ENCODE data around the gene TMEM187.
A peak's percentile ranks its signal among the peaks of the same experiment; 100 is the strongest.

TMEM187 gene

DNA sequence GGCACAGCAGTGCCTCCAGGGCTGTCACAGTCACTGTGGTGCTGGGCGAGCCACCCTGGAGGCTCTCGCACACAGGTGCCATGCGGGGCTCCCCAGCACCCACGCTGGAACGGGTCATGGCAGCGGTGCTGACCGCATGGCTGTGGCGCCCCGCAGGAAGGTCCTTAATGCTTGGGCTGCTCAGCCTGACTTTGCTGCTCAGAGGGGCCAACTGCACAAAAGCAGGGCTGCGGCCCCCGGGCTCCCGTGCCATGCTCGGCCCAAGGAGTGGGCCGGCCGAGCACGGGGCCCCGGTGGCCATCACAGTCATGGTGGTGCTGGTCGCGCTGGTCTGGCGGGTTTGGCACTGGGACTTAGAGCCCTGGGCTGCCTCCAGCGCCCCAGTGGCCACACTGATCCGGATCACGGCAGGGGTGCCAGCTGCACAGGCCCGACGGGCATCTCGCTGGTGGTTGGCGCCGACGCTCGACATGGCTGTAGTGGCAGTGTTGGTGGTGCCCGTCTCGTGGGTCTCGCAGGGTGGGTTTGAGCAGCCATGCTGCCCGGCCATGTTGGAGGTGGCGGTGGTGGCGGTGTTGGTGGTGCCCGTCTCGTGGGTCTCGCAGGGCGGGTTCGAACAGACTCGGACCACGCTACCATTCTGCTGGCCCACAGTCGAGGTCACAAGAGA, 17.9 kb upstream of the TMEM187 start:
- no peak for DNase-seq (ENCODE audit: low read depth in 2 of 2)

DNA sequence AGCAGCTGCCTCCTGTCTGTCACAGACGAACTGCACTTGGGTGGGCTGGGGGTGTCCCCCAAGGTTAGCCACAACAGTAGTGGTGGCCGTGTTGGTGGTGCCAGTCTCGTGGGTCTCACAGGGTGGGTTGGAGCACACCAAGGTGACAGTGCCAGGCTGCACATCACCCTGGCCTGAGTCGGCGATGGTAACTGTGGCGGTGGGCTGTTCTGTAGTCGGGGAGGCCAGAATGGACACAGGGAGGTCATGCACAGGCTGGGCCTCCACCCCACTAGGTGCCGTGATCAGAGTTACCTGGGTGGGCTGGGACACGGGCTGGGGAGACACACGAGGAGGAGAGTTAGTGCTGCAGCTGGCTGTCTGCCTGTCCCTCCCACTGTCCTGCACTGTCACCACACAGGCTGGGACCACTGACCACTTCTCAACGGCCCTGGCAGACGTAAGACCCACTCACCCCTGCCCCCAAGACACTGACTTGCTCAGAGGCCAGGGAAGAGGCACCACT, 17.3 kb upstream of the TMEM187 start:
- no peak for DNase-seq (ENCODE audit: low read depth in 2 of 2)

DNA sequence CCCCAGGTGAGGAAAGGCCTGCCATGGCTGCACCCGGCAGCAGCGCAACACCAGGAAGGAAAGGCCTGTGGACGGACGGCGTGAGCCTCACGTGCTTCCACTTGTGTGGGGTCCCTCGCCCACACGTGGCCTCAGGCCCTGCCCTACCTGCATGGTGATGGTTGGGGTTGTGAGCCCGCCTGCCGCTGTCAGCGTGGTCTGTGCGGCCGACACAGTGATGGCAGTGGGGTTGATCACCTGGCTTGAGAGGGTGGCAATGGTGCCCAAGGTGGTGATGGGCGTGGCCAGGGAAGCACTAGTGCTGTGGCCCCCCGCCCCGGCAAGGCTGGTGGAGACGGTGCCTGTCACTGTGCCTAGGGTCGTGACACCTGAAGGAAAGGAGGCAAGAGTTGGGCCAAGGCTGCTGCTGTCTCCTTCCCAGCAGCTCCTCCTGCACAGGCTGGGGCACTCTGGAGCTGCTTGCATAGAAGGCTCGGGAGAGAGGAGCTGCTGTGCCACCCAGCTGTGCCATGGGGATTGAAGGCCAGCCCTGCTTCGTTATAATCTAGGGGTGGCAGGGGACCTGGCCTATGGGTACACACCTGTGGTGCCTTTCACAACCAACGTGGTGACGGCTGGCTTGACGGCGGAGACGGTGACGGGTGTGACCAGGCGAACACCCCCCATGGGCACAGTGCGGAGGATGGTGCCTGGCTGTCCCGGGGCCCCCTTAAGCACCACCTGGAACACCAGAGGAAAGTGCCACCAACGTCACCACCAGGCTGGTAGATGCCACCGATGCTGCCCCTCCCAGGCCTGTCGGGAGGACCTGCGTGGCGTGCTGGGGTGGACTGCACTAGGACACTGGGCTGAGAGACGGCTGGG, 16.3 kb upstream of the TMEM187 start:
- DNase-seq (ENCODE audit: low read depth in 2 of 2): no peak

DNA sequence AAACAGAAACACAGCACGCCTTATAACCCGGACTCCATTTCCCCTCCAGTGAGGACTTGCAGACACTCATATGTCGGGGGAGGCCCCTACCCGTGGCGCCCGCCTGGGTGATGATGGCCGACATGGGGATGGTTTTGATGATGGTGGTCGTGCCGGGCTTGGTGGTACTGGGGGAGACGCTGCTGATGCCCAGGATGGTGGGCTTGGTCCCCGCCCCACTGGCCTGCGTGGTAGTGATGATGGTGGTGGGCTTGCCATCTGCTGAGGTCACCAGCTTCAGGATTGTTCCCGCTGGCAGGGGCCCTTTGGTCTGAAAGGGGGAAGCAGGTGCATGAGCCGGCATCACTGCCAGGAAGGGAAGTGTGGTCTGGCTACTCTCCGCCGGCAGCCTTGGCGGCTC, 15.3 kb upstream of the TMEM187 start:
- DNase-seq (ENCODE audit: low read depth in 2 of 2): no peak

DNA sequence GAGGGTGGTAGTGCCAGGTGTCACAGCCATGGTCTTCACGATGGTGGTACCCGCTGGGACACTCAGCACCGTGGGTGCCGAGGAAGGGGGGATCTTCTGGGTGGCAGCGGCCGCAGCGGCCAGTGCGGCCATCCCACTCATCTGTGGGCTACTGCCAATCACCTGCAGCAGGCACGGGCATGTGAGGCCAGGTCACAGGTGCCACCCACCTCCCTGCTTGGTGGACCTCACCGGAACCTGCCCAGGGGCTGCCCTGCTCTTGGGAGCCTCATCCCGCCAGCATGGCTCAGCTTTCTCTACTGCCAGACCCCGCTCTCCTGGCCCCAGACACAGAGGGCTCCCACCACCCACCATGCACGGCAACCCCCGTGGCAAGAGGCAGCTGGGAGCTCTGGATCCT, 13.9 kb upstream of the TMEM187 start:
- no peak for DNase-seq (ENCODE audit: low read depth in 2 of 2)

DNA sequence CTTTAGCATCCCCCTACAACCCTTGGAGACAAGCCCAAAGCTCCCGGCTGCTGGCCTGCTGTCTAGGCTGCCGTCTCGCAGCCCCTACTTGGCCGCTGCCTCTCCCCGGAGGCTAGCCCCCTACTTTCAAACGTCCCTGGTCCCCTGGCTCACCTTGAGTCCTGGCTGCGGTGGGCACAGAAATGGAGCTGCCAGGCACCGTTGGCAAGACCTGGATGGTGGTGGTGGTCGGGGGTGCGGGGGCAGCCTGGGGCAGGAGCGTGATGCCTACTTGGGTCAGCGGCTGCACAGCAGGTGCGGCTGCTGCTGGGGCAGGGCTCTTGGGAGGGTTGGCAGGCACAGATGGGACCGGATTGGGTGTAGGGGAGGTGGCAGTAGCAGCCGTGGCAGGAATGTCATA, 12.9 kb upstream of the TMEM187 start:
- DNase-seq (ENCODE audit: low read depth in 2 of 2): no peak

DNA sequence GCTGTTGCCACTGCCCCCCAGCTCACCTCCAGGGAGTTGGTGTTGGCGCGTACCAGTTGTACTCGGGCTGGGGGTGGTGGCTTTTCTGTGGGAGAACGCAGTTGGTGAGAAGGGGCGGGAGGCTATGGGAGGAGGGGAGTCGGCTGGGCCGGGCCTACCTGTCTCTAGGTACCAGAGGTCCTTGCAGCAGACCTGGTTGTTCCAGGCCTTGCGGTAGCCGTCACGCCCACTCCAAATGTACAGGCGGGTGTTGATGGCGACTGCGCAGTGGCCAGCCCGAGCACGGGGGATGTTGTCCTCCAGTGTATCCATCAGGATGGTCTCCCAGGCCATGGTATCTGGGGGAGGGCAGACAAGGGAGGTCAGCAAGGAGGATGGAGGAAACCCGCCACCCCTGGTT, 12.5 kb upstream of the TMEM187 start:
- no peak for DNase-seq (ENCODE audit: low read depth in 2 of 2)

DNA sequence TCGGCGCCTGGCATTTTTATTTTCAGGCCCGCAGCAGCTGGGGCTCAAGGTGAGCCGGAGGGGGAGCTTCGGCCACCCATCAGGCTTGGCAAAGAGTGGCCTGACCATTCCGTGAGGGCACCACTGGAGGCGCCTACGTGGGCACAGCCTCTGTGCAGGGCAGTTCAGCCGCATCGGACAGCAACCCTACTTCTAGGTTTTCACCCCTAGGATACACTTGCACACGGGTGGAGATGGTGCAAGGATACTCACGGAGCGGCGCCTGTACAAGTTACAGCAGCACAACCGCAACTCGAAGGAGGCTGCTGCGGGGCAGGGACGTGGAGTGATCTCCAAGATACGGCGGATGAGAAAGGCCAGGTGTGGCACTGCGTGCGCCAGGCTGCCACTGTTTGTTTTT, 11.8 kb upstream of the TMEM187 start:
- no peak for DNase-seq (ENCODE audit: low read depth in 2 of 2)

DNA sequence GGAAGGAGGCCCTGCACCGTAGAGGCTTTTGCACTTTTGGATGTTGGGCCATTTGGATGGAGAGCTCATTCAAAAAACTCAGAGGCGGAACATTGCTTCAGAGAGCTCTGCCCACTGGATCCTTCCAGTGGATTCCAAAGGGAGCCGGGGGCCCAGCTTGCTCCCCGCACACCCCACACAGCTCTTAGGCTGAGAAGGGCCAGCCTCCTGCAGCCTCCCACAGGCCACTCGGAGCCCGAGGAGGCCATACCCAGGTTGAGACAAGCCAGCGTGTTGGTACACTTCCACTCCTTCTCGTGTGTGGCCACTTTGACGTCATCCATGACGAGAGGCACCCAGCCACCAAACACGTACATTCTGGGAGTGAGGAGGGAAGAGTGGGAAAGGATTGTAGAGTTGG, 11.3 kb upstream of the TMEM187 start:
- no peak for DNase-seq (ENCODE audit: low read depth in 2 of 2)

DNA sequence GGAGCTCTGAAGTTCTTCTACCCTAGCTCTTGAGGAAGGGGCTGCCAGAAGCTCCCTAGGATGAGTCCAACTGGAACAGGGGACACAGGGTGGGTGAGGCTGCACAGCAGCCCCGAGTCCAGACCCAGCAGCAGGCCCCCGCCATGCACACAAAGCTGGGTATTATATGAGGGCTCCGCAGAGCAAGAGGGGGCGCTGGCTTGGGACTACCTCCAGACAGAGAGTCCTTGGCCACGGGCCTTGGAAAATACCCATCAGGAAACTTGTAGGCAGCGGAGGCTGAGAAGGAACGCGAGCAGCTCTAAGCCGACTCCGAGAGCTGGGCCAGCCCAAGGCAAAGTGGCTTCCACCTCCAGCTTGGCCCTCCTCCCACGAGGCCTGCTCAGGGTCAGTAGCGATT, 9.0 kb upstream of the TMEM187 start:
- no peak for DNase-seq (ENCODE audit: low read depth in 2 of 2)

DNA sequence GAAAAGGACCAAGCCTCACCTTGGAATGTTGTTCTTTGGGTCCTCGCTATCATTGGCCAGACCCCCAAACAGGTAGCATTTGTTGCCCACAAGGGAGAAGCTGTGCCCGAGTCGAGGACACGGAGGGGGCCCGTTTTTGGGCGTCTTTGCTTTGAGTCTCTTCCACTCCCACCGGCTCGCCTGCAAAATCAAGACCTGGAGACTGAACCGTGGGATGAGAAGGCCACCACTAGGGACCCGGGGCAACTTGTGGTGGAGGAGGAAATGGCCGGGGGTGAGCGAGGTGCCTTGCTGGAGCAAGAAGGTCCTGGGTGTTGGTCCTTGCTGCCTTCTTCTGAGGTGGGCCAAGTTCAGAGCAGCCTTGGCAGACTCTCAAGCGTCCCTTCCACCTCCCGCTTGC, 8.4 kb upstream of the TMEM187 start:
- DNase-seq (ENCODE audit: low read depth in 2 of 2): no peak

DNA sequence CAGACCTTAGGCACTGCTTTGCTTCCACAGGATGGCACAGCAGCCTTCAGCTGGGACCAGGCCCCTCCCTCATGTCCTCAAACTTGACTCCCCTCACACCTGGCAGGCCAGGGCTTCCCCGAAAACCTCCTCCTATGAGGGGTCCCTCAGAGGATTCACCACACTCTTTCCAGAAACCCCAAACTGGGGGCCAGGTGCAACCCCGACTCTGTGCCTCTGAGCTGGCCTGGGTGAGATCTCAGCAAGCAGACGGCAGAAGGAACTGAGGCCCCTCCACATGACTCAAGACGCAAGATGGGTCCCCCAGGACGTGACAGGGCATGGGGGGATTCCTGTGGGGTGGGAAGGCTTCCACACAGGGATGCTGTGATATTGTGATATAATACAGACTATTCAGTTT, 7.1 kb upstream of the TMEM187 start:
- DNase-seq (ENCODE audit: low read depth in 2 of 2): no peak

DNA sequence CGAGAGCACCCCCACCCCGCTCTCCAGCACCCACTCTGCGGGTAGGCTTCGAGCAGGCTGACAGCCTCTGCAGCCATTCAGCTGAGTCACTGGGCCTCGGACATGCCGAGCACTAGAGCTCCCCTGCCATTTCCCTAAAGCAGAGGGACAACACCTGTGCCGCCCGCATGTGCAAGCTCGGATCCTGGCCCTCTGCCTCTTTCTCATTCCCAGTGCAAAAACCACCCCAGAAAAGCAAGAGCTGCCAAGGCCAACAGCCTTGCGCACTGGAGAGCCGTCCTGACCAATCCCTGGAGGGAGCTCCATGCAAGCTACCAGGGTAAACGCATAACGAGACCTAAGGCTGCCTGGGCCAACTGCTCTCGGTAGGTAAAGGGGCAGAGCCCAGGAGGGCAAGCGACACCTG, 6.3 kb upstream of the TMEM187 start:
- DNase-seq (ENCODE audit: low read depth in 2 of 2): no peak

DNA sequence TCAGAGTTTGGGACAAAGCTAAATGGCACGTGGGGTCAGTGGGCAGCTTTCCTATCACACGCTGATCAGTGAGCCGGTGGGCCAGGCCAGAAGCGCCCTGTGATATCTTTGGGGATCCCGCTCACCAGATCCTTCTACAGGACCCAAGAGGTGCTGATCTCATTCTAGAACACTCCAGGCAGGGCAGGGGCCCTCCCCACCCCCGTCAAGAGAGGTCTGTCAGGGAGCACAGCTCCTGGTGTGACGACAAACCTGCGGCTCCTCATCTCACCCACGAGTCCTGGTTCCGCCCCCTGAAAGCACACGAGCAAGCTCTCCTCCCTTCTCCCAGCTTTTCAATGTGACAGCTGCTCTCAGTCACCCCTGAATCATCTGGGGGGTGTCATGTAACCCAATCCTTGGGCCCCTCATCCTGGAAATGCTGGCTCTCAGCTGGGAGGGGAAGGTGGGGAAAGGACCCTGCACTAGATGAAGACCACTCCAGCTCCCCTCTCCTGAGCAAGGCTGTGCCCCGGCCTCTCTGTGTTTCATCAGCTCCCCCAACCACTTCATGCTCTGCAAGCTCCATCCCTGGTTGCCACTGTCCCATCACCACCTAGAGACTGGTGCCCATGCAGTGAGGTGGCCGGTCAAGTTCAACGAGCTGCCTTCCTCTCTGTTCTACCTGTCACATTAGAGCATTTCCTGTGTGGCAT, 5.6 kb upstream of the TMEM187 start:
- DNase-seq (ENCODE audit: low read depth in 2 of 2): no peak

DNA sequence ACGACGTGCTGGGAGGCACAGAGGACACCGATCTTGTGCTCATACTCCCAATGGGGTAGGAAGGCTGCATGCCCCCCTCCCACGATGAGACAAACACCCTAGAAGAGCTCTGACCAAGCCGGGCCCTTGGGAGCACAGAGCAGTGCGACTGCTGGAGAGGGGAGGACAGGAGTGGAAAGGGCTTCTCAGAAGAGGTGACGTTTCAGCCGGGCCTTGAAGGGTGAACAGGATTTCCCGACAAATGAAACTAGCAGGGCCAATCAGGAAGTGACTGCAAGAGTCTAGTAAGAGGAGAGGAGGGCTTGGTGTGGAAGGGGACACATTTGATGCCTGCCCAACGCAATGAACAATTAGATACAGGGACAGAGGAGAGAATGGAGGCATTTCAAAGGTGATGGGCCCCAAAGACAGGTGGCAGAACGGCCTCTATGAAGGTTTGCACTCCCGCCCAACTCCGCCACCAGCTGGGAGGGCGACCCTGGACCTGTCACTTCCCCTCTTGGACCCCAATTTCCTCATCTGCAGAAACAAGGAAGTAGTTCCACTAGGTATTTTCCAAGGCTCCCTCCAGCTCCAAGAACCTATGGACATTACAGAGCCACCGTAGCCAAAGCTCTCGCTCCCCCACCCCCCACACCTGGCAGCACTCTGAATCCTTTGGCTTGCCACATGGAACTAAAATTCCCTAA, 4.9 kb upstream of the TMEM187 start:
- DNase-seq (ENCODE audit: low read depth in 2 of 2): no peak

DNA sequence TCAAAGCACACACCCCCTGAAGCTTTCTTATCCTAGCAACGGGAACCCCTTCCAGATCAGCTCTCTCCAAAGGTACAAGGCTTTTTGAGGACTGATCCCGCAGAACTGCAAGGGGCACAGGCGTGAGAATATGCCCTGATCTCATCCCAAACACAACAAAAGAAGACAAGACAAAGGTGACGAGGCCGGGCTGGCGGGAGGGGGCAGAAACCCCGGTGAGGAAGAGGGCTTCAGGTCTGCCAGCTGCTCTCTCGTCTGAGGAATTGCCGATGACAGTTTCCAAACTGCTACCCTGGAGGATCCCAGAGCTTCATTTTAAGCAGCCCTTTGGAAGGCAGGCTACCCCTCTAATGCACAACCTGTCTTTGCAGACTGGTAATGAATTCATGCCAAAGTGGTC, 4.3 kb upstream of the TMEM187 start:
- no peak for DNase-seq (ENCODE audit: low read depth in 2 of 2)

DNA sequence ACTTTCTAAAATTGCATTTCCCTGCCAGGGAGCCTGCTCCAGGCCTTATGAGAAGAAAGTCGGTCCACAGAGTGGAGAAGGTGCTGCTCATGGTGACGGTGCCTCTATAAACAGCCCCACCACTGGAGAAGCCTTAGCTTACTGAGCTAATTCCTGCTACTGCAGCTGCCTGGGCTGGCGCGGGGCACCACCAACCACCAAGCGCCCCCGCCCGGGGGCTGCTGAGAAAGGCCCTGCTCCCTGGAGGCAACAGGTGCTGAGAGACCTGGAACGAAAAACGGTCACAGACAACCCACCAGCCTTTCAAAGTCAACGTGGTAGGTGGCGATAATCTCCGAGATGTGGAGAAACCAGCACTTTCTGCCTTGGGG, 3.8 kb upstream of the TMEM187 start:
- peak in 1 of 2 donors; percentile 29 for DNase-seq (ENCODE audit: low read depth in 2 of 2)

DNA sequence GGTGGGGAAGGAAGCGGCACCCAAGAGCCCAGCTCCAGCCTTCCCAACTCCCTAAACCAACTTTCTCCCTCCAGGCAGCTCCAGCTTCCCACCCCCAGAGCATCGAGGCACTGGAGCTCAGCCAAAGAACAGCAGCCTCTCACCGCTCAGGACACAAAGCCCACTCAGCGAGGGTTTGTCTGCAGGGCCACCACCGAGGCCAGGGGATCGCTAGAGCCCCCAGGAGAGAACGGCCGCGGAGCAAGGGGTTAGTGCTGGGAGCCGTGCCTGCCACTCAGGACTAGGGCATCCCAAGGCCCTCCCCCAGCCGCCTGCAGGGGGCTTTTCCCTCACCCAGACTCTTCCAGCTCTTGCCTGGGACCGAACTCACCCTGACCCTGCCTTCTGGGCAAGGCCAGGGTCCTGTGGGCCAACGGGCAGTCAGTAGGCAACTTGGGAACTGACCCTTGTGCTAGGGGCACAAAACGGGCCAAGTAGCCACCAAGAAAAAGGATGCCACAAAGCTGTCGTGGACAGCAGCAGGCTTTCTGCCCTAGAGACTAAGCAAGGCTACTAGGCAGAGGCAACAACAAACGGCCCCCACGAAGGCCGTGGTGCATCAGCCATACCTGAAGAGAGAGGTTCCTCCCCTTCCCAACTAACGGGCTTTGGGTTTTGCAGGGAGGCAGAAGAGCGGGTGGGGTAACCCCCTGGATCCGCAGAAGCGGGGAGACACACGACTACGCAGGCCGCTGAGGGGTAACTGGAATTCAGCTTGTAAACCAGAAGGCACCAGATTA, 3.2 kb upstream of the TMEM187 start:
- no peak for DNase-seq (ENCODE audit: low read depth in 2 of 2)

DNA sequence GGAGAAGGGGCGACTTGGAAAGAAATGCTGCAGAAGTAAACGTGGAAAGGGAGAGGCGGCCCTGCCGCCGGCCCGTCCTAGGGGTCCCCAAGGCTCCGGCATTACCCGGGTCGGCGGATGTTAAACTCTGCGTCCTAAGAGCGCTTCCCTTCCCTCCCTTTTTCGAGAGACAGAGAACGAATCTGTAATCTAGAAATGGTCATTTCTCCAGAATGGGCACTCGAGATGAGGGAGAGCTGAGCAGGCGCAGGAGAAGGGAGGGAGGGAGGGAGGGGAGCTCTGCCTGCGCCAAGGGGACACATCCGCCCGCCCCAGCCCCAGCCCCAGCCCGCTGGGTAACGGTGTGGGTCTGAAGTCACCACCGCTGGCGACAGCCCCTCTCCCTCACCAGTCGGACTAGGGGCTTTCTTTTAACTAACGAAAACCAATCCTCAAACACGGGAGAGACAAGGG, 2.6 kb upstream of the TMEM187 start:
- DNase-seq (ENCODE audit: low read depth in 2 of 2): no peak

DNA sequence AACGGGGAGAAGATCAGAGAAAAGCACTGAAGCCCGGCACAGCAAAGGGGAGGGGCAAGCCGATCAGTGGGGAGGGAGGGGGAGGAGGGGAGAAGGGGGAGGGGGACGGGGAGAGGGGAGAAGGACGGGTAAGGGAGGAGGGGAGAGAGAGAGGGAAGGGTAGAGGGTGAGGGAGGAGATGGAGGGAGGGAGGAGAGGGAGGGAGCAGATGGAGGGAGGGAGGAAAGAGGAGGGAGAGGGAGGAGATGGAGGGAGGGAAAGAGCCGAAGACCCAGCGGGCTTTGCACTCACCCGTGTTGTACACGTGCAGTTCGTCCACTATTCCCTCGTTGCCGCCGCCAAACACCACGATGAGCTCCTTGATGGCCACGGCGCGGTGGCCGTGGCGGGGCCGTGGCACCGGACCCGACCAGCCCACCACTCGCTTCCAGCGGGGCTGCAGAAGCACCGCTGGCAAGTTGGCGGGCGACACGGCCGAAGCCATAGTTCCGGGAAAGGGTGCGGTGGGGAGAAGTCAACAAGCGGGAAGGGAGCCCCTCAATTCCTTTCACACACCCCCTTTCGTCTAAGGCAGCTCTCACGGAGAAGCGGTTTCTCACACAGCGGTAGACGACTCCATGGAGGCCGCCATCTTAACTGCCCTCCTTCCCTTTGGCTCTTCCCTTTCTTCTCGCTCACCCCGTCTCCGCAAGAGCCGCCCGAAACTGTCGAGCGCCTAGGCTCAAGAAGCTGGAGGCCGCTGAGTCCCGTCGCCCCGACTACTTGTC, 2.0 kb upstream of the TMEM187 start:
- no peak for DNase-seq (ENCODE audit: low read depth in 2 of 2)

DNA sequence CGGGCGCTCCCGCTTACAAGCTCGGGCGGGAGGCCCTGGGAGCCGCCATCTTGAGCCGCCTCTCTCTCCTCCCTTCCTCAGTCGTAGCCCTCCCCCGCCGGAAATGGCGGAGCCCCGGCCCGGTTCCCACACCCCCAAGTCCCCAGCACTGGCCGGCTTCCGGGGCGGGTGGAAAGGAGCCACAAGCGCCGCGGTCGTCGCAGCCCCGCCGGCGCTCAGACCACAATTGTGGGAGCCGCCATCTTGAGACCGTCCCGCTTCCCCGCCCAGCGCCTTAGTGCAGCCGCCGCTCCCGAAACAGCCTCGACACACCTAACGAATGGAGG, 1.5 kb upstream of the TMEM187 start:
- peak; percentile 81 to 82 for DNase-seq (ENCODE audit: low read depth in 2 of 2)
